ENCODE results near the gene PPP3CB. TPM values are rescaled to one million over a fixed set of nuclear protein-coding genes. Genes with fewer than 3 reads are reported as not detected.

The PPP3CB gene
- polyA plus RNA-seq, 3 donors: 60.1 to 66.2 (median 64.0) TPM

DNA sequence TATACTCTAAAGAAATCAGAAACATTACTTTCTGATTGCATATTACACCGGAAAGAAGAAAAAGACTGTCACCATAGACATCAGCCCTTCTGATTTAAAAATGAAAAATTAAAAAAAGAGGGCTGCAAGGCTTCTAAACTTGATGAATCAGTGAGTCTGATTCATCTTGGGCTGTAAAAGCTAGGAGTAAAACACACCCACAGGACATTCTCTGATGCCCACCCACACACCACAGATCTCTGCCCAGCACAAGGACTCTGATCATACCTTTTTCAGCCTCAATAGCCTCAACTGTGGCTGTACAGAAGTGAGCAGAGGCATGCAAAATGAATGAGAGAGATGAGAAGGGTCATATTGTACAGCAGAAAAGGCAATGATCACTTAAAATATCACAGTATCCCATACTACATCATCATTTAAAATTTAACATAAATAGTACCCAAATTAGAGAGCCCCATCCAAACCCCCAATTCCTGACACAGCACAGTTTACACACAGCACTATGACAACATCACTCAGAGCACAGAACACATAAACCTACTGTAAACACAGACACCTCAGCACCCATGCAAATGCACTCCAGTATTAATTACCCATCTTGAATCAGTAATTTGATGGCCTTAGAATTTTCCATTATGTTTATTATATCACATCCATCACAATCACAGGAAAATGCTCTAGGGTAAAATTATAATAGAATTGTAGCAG lies 56.1 kb downstream of the PPP3CB start:
- no peak for DNase-seq (ENCODE audit: extremely low read depth in 1 of 11, low read depth in 9 of 11, low spot score in 4 of 11)

DNA sequence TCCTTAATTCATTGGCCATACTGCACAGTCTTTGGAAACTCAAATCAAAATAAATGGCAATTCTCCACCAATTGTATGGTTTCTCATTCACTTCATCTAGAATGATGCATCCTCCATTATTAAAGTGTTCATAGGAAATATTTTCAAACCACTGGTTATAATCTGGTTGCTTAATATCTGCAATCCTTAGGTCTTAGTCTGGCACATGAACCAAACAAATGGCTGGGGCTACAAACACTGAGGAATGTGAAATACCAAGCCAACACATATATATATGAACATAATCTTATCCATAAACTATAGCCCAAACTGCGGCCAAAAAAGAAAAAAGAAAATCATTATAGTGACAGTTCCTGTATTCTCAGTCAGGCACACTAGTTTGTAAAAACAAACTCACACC lies 56.8 kb downstream of the PPP3CB start:
- no peak for DNase-seq (ENCODE audit: extremely low read depth in 1 of 11, low read depth in 9 of 11, low spot score in 4 of 11)

DNA sequence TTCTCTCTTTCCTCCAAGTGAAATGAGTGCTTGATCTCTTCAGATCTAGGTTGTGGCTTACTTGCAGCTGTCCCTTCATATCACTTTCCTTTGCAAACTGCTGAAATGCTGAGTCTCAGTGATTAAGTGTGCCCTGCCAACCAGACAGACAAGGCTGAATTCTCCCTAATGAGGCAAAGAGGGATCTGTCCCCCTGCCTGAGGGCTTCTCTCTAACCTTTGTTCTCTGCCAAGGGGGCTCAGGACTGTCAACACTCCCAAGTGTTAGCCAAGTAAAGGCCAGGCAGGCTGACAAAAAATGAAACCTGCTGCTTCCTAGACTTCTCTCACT lies 62.3 kb downstream of the PPP3CB start, which contains the start of gene MSS51:
Gene MSS51, minus strand, starts transcription at position 24 of the 330 bp plus-strand sequence. CDS start 5,277 bp downstream, outside the sequence.
- no peak for DNase-seq (ENCODE audit: extremely low read depth in 1 of 11, low read depth in 9 of 11, low spot score in 4 of 11)

GRCh38 chr10:73432646-73433537 lies 62.9 kb downstream of the PPP3CB start:
- DNase-seq (ENCODE audit: extremely low read depth in 1 of 11, low read depth in 9 of 11, low spot score in 4 of 11): no peak

DNA sequence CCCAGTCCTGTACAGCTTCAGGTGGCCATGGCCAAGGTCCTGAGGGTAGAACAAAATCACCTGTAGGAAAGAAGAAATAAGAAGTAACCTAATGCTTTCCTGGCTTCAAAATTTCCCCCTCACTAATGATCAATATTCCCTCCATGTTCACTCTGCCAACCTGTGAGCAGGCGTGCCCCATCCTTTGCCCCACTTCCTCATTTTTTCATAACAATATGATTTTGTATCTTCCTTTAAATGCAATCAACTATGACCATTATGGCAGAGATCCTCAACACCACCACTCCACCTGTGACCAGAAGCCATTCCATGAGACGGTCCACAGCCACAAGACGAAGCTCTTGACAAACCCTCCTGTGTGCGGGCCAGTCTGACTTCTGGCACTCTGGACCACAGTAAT lies 69.5 kb downstream of the PPP3CB start:
- DNase-seq (ENCODE audit: extremely low read depth in 1 of 11, low read depth in 9 of 11, low spot score in 4 of 11): no peak

DNA sequence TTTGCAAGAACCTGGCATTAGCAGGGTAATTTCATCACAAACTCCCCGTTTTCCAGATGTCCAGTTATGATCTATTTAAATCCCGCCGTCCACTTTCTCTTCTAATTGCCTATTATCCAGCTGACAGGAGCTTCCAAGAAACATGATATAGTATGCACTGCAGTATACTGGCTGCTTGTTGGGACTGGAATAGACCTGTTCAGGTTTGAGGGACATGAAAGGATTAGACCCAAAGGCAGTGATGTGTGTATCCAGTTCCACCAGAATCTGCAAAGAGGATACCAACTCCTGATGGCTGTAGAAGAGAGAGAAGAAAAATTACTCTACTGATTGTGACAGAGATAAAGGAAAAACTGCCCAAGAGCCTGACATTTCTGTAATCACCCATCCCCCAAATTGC lies 71.3 kb downstream of the PPP3CB start:
- no peak for DNase-seq (ENCODE audit: extremely low read depth in 1 of 11, low read depth in 9 of 11, low spot score in 4 of 11)

DNA sequence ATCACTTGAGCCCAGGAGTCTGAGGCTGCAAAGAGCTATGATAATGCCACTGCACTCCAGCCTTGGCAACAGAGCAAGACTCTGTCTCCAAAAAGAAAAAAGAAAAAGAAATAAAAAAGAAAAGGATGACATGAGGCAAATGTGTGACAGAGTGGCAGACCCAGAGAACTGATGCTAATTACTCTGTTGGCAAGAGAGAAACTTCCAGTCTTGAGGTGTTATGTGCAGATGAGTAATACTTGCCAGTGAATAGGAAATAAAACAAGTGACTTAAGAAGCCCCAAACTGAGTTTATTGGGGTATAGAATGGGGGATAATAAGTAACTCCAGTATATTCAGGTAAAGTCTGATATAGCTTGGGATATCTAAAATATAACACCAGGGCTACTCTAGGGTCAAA lies 72.5 kb downstream of the PPP3CB start:
- no peak for DNase-seq (ENCODE audit: extremely low read depth in 1 of 11, low read depth in 9 of 11, low spot score in 4 of 11)

DNA sequence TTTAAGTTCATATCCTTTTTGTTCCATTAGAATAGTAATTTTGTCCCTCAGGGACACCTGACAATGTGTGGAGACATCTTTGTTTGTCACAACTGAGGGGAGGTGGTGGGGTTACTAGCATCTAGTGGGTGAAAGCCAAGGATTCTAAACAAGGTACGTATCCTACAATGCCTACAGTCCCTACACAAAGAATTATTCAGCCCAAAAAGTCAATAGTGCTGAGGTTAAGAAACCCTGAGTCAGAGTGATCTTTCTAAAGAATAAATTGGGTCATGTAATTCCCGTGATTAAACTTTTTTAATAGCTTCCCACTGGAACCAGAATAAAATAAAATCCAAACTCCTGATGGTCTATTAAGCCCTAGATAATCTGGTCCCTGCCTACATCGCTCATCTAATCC lies 79.3 kb downstream of the PPP3CB start:
- DNase-seq (ENCODE audit: extremely low read depth in 1 of 11, low read depth in 9 of 11, low spot score in 4 of 11): no peak

DNA sequence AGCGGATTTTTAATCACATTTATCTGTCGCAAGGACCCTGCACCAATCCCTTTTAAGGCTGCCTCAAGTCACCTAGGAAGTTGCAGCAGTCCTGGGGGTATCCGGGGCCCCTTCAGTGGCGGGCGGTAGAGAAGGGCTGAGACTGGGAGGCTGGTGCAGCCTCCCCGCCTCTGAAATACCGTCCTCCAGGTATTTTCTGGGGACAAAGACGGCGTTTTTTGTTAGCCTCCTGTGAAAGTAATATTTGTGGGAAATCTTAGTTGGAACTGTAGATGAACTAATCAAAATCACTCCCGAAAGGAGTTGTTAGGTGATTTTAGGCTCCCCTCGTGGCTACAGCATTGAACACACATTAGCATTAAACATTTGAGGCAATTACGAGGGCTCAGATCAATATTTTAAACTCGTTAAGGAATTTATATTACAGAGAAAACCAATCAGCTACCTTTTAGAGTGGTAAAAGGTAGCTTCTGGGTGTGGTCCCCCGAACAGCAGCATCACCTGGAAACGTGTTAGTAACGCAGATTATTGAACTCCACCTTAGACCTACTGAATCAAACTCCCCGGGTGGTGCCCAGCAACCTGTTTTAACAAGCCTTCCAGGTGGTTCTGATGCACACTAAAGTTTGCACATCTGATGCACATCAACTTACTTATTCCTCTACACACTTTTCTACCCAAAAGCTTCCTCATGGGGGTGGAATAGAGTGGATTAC lies 81.4 kb downstream of the PPP3CB start:
- no peak for DNase-seq (ENCODE audit: extremely low read depth in 1 of 11, low read depth in 9 of 11, low spot score in 4 of 11)

GRCh38 chr10:73413528-73414229 lies 82.1 kb downstream of the PPP3CB start, which contains the start of gene ANXA7:
TSS of gene ANXA7 (minus strand) at chr10:73414058. CDS start at chr10:73400856, 13,202 bp downstream.
- DNase-seq (ENCODE audit: extremely low read depth in 1 of 11, low read depth in 9 of 11, low spot score in 4 of 11): peak; percentile 74 to 93 (median 89)

- DNase-seq (ENCODE audit: extremely low read depth in 1 of 11, low read depth in 9 of 11, low spot score in 4 of 11): peak in 6 of 11 donors; percentile 20 to 49 (median 30)
Measured at GRCh38 chr10:73413108-73413527, 82.7 kb downstream of the PPP3CB start.

DNA sequence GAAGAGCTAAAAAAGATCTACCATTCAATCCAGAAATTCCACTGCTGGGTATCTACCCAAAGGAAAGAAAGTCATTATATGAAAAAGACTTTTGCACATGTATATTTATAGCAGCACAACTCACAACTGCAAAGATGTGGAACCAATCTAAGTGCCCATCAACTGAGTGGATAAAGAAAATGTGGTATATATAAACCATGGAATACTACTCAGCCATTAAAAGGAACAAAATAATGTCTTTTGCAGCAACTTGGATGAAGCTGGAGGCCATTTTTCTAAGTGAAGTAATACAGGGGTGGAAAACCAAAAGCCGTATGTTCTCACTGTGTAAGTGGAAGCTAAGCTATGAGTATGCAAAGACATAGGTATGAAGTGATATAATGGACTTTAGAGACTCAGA lies 84.9 kb downstream of the PPP3CB start:
- no peak for DNase-seq (ENCODE audit: extremely low read depth in 1 of 11, low read depth in 9 of 11, low spot score in 4 of 11)

GRCh38 chr10:73408978-73409521 lies 86.8 kb downstream of the PPP3CB start:
- DNase-seq (ENCODE audit: extremely low read depth in 1 of 11, low read depth in 9 of 11, low spot score in 4 of 11): no peak

GRCh38 chr10:73408061-73408460 lies 87.8 kb downstream of the PPP3CB start:
- no peak for DNase-seq (ENCODE audit: extremely low read depth in 1 of 11, low read depth in 9 of 11, low spot score in 4 of 11)

GRCh38 chr10:73407495-73407894 lies 88.3 kb downstream of the PPP3CB start:
- no peak for DNase-seq (ENCODE audit: extremely low read depth in 1 of 11, low read depth in 9 of 11, low spot score in 4 of 11)

- no peak for DNase-seq (ENCODE audit: extremely low read depth in 1 of 11, low read depth in 9 of 11, low spot score in 4 of 11)
Measured at GRCh38 chr10:73406846-73407245, 89.0 kb downstream of the PPP3CB start.

GRCh38 chr10:73405556-73405955 lies 90.3 kb downstream of the PPP3CB start:
- no peak for DNase-seq (ENCODE audit: extremely low read depth in 1 of 11, low read depth in 9 of 11, low spot score in 4 of 11)

GRCh38 chr10:73404690-73405089 lies 91.1 kb downstream of the PPP3CB start:
- no peak for DNase-seq (ENCODE audit: extremely low read depth in 1 of 11, low read depth in 9 of 11, low spot score in 4 of 11)

DNA sequence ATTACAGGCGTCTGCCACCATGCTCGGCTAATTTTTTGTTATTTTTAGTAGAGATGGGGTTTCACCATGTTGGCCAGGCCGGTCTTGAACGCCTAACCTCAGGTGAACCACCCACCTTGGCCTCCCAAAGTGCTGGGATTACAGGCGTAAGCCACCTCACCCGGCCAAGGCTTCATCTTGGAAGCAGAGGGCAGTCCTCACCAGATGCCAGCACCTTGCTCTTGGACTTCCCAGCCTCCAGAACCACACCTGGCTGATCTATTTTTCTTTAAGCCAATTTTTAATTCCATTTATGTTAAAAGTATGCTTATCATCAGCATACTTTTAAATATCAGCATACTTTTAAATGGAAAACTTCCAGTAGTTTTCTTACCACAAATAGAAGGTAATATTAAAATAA lies 94.2 kb downstream of the PPP3CB start:
- no peak for DNase-seq (ENCODE audit: extremely low read depth in 1 of 11, low read depth in 9 of 11, low spot score in 4 of 11)

Data from renal cortex interstitium (tissue), 11 donors.